ENCODE results near the gene ASIC1.
A peak's percentile ranks its signal among the peaks of the same experiment; 100 is the strongest.

The ASIC1 gene

GRCh38 chr12:50057000-50057841 is at the start of gene ASIC1:
Gene ASIC1 (plus strand): TSS chr12:50057596. CDS start chr12:50058767, 1,171 bp downstream.
- peaks cover 37% of the 10 kb centered on the region for H3K4me1 Mint-ChIP-seq
- ATAC-seq (peak; percentile 30), DNase-seq (peak; percentile 61)
- H3K4me3 Mint-ChIP-seq: peak within 1 kb of the TSS; percentile 82
- H3K36me3 Mint-ChIP-seq (ENCODE audit: low read depth): no peaks in the 10 kb centered on the region
- no peaks in the 10 kb centered on the region for H3K9me3 Mint-ChIP-seq
- H3K27me3 Mint-ChIP-seq: peaks cover 29% of the 10 kb centered on the region
- H3K27ac Mint-ChIP-seq: peak within 1 kb of the TSS; percentile 82

DNA sequence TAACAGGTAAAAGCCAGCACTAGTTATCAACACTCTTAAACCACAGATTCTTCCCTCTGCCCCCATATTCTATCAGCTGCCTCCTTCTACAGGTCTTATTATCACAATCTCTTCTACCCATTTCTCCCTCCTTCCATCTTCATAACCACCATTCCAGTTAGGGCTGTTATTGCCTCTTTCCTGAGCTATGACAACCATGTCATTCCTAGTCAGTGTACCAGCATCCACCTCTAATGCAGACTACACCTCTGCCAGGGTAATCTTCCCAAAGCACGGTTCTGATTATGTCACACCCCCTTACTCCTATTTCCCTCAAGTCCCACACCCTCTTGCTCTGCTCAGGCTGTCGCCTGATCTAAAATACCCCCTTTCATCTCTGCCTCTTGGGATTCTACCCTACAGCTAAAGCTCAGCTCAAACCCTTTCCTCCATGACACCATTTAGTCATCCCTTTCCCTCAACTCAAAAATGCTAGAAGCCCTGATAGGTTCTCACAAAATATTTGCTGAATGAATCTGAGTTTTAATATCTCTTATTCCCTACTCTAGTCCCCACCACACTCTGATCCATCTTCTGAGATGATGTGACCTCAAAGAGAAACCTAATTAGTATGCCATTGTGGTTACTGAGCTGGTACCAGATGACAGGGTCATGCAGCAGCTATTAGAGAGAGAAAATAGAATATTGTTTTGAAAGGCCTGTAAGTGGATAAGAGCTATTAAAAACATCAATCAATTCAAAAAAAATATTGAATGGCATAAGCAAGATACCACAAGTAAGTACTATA is 43.8 kb upstream of the ASIC1 start:
- no peak for ATAC-seq
- H3K4me1 Mint-ChIP-seq: peaks cover 10% of the 10 kb centered on the region
- no peaks in the 10 kb centered on the region for H3K9me3 Mint-ChIP-seq
- H3K27me3 Mint-ChIP-seq: no peaks in the 10 kb centered on the region
- H3K36me3 Mint-ChIP-seq (ENCODE audit: low read depth): peaks cover 30% of the 10 kb centered on the region
- H3K27ac Mint-ChIP-seq: no peak overlapping the region
- no peak for DNase-seq
- no peak overlapping the region for H3K4me3 Mint-ChIP-seq

DNA sequence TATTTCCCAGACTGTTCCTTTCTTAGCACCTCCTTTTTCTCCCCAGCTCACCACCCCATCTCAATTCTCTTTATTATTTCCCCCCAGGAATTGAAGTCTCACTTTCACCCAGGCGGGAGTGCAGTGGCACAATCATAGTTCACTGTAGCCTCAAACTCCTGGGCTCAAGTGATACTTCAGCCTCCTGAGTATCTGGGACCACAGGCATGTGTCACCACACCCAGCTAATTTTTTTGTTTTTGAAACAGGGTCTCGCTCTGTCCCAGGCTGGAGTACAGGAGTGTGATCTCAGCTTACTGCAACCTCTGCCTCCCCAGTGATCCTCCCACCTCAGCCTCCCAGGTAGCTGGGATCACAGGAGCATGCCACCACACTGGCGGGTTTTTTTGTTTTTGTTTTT is 43.1 kb upstream of the ASIC1 start:
- Mint-ChIP-seq H3K9me3 (no peaks in the 10 kb centered on the region), H3K27ac (no peak overlapping the region), H3K27me3 (no peaks in the 10 kb centered on the region), H3K4me3 (no peak overlapping the region), H3K4me1 (peaks cover 10% of the 10 kb centered on the region), H3K36me3 (ENCODE audit: low read depth) (peaks cover 29% of the 10 kb centered on the region)
- DNase-seq: no peak
- ATAC-seq: no peak

- peaks cover 22% of the 10 kb centered on the region for H3K36me3 Mint-ChIP-seq (ENCODE audit: low read depth)
- DNase-seq (no peak), ATAC-seq (no peak)
- no peaks in the 10 kb centered on the region for H3K27me3 Mint-ChIP-seq
- H3K27ac Mint-ChIP-seq: no peak overlapping the region
- peaks cover 10% of the 10 kb centered on the region for H3K4me1 Mint-ChIP-seq
- no peaks in the 10 kb centered on the region for H3K9me3 Mint-ChIP-seq
- no peak overlapping the region for H3K4me3 Mint-ChIP-seq
Observed at GRCh38 chr12:50016501-50017475, 40.6 kb upstream of the ASIC1 start.

DNA sequence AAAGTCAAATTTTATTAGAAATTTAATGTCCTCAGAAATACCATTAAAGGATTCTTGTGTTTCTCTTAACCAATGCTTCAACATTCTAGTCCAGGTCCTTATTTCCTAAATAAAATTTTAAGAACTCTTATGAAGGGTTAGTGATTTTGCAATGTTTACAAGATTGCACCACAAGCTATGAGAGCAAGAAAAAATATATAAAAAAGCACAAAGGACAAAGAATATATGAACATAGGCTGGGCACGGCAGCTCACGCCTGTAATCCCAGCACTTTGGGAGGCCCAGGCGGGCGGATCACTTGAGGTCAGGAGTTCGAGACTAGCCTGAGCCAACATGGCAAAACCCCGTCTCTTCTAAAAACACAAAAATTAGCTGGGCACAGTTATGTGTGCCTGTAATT is 39.8 kb upstream of the ASIC1 start:
- no peaks in the 10 kb centered on the region for H3K27me3 Mint-ChIP-seq
- DNase-seq (no peak), ATAC-seq (no peak)
- H3K27ac Mint-ChIP-seq: no peak overlapping the region
- no peaks in the 10 kb centered on the region for H3K9me3 Mint-ChIP-seq
- peaks cover 12% of the 10 kb centered on the region for H3K4me1 Mint-ChIP-seq
- H3K36me3 Mint-ChIP-seq (ENCODE audit: low read depth): peaks cover 24% of the 10 kb centered on the region
- no peak overlapping the region for H3K4me3 Mint-ChIP-seq

DNA sequence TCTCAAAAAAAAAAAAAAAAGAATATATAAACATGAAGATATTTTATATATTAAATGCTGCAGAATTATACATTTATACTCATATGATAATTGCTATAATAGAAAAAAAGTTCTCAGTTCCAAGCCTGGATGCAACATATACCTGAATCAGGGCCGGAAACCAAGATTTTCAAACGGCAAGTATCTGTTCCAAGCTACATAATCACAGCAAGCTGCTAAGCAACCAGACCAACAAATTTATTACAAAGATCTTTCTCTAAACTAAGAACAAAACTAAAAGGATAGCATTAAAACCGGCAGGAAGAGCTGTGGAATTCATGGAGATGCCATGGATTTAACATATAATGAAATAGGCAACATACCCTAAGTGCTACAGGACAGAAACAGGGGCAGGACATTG is 39.2 kb upstream of the ASIC1 start:
- H3K4me3 Mint-ChIP-seq: no peak overlapping the region
- no peaks in the 10 kb centered on the region for H3K9me3 Mint-ChIP-seq
- H3K36me3 Mint-ChIP-seq (ENCODE audit: low read depth): peaks cover 28% of the 10 kb centered on the region
- no peak for DNase-seq
- no peak for ATAC-seq
- peaks cover 14% of the 10 kb centered on the region for H3K4me1 Mint-ChIP-seq
- H3K27ac Mint-ChIP-seq: no peak overlapping the region
- H3K27me3 Mint-ChIP-seq: no peaks in the 10 kb centered on the region

GRCh38 chr12:50018968-50019367 is 38.4 kb upstream of the ASIC1 start:
- ATAC-seq (no peak), DNase-seq (no peak)
- Mint-ChIP-seq H3K4me3 (no peak overlapping the region), H3K9me3 (no peaks in the 10 kb centered on the region), H3K27ac (no peak overlapping the region), H3K27me3 (no peaks in the 10 kb centered on the region), H3K36me3 (ENCODE audit: low read depth) (peaks cover 25% of the 10 kb centered on the region), H3K4me1 (peaks cover 13% of the 10 kb centered on the region)

- no peaks in the 10 kb centered on the region for H3K27me3 Mint-ChIP-seq
- H3K4me3 Mint-ChIP-seq: no peak overlapping the region
- peaks cover 14% of the 10 kb centered on the region for H3K4me1 Mint-ChIP-seq
Observed at GRCh38 chr12:50019524-50019923, 37.9 kb upstream of the ASIC1 start.

DNA sequence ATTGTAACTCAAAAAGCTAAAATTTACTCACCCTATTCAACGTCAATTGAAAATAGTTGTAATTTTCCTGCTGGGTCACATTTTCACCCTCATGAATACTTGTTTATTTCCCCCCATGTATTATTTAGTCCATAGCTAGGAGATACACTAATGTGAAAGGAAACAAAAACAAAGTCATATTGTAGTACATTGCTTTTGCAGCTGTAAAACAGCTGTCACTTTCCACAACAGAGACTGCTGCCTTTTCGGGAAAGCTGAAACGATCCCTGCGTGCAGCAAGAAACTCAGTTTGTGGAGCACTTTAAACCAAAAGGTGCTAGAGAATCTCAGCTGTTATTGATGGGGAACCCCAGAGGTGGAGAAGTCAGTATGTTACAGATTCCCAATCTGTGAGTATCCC is 36.4 kb upstream of the ASIC1 start:
- Mint-ChIP-seq H3K36me3 (ENCODE audit: low read depth) (peaks cover 27% of the 10 kb centered on the region), H3K27ac (no peak overlapping the region), H3K27me3 (no peaks in the 10 kb centered on the region), H3K9me3 (peaks cover 5% of the 10 kb centered on the region), H3K4me3 (no peak overlapping the region), H3K4me1 (peaks cover 23% of the 10 kb centered on the region)
- ATAC-seq: no peak
- no peak for DNase-seq

More at GRCh38 chr12:50019524-50019923, 37.9 kb upstream of the ASIC1 start:
- DNase-seq: no peak
- no peak overlapping the region for H3K27ac Mint-ChIP-seq
- peaks cover 25% of the 10 kb centered on the region for H3K36me3 Mint-ChIP-seq (ENCODE audit: low read depth)
- ATAC-seq: no peak
- no peaks in the 10 kb centered on the region for H3K9me3 Mint-ChIP-seq

DNA sequence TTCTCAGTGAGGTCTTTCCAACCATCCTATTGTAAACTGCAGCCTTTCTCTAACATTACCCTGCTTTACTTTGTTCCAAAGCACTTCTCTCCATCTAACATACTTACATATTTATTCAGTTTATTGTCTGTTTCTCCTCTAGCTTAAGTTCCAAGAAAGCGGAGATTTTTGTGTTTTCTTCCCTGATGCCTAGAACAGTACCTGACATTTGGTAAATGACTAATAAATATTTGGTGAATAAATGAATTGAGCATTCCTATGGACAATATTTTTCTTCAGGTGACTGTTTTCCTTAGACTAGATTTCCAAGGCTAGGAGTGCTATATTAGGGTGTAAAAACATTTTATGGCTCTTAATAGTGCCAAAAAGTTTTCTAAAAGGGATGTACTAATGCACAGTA is 34.5 kb upstream of the ASIC1 start:
- Mint-ChIP-seq H3K4me3 (peak overlapping the region; percentile 97), H3K4me1 (peaks cover 25% of the 10 kb centered on the region), H3K27me3 (no peaks in the 10 kb centered on the region), H3K27ac (no peak overlapping the region), H3K9me3 (peaks cover 6% of the 10 kb centered on the region), H3K36me3 (ENCODE audit: low read depth) (peaks cover 24% of the 10 kb centered on the region)
- ATAC-seq: no peak
- DNase-seq: no peak

- Mint-ChIP-seq H3K27ac (peak overlapping the region; percentile 97), H3K4me1 (peaks cover 25% of the 10 kb centered on the region), H3K9me3 (peaks cover 6% of the 10 kb centered on the region), H3K27me3 (no peaks in the 10 kb centered on the region), H3K36me3 (ENCODE audit: low read depth) (peaks cover 24% of the 10 kb centered on the region), H3K4me3 (peak overlapping the region; percentile 97)
- DNase-seq (no peak), ATAC-seq (no peak)
Observed at GRCh38 chr12:50024227-50024626, 33.2 kb upstream of the ASIC1 start.

DNA sequence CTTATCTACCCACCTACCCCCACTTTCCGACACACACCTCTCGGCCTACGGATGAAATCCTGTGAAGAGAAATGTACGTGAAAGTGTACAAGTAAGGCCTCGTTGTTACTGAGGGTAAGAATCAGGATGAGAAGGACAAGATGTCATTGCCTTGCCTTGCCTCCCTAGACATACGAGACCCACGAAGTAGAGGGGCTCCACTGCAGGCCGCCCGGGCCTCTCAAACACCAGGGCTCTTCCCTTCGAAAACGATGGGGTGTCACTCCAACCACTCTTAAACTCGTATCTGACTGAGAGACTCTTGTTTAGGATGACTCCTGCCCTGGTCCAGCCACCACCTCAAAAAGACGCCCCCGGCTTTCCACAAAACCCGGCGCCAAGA is 32.6 kb upstream of the ASIC1 start:
- peak; percentile 45 for ATAC-seq
- Mint-ChIP-seq H3K9me3 (peaks cover 6% of the 10 kb centered on the region), H3K27me3 (no peaks in the 10 kb centered on the region), H3K36me3 (ENCODE audit: low read depth) (peaks cover 24% of the 10 kb centered on the region), H3K4me3 (peak overlapping the region; percentile 97), H3K27ac (peak overlapping the region; percentile 97), H3K4me1 (peaks cover 25% of the 10 kb centered on the region)
- DNase-seq: no peak

- H3K27me3 Mint-ChIP-seq: no peaks in the 10 kb centered on the region
- H3K4me3 Mint-ChIP-seq: peak within 1 kb of the TSS; percentile 97
- H3K9me3 Mint-ChIP-seq: peaks cover 6% of the 10 kb centered on the region
- H3K4me1 Mint-ChIP-seq: peaks cover 25% of the 10 kb centered on the region
- ATAC-seq: peak; percentile 99
- peaks cover 24% of the 10 kb centered on the region for H3K36me3 Mint-ChIP-seq (ENCODE audit: low read depth)
- DNase-seq: peak; percentile 95
- peak within 1 kb of the TSS; percentile 97 for H3K27ac Mint-ChIP-seq
Observed at GRCh38 chr12:50025187-50026059, 32.0 kb upstream of the ASIC1 start, which contains the start of gene RACGAP1. Gene RACGAP1 (minus strand): TSS chr12:50025494. CDS start chr12:50016715, 8,779 bp downstream.
